Measurements from ENCODE around the gene SLC45A1.

Gene SLC45A1

DNA sequence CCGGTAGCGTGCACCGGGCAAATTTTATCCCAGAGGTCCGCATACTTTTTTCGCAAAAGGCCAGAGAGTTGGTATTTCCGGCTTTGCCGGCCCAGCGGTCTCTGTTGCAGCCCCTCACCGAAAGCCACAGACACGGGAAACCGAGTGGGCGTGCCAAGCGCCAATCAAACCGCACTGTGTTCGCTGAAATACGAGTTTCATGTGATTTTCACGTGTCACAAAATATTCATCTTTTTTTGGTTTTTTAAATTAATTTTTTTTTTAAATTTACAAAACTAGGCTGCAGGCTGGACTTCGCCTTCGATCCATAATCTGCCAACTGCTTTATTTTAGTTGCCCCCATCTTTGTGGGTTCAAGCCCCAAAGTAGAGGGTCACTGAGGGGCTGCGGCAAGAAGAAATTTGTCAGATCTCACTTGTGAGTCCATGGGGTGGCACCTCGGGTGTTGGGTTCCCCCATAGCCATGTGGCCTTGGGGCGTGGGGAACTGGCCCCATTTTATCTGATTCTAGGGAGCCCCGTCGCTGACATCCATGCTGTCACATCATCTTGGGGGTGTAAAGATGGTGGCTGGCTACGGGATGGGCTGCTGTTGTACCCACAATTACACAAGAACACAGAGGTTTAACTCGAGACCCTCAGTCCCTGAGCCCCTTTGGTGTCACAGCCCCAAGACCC lies 20.8 kb downstream of the SLC45A1 start:
- DNase-seq = no peak

DNA sequence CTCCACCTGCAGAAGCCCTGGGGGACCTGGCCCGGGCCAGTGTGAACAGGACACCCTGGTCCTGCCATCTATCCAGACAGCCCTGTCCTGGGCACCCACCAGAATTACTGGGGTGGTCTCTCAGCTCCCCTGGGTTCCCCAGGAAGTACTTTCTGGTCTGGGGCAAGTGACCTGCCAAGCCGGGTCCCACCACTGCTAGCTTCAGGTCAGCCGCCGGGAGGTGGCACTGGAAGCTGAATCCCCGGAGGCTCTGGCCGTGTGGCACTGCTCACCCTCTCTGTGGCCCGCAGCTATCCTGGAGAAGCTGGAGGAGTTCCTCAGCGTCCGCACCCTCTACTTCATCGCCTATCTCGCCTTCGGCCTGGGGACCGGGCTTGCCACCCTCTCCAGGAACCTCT lies 21.3 kb downstream of the SLC45A1 start:
- no peak for DNase-seq

DNA sequence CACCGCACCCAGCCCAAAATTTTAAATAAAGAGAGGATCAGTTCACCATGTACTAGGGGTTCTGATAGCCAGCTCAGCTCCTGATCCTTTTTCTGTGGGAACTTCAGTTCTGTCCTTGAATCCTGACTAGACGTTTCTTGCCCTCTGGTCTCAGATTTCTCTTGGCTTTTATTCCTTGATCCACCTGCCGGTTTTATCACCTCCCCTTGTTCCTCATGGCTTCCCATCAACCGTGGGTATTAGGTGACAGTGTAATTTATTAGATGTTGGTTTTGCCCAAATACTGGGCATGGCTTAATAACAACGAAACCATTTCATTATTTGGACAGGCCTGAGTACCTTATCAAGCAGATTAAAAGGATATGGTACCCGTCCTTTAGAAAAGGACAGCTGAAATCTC lies 22.5 kb downstream of the SLC45A1 start:
- DNase-seq = no peak

DNA sequence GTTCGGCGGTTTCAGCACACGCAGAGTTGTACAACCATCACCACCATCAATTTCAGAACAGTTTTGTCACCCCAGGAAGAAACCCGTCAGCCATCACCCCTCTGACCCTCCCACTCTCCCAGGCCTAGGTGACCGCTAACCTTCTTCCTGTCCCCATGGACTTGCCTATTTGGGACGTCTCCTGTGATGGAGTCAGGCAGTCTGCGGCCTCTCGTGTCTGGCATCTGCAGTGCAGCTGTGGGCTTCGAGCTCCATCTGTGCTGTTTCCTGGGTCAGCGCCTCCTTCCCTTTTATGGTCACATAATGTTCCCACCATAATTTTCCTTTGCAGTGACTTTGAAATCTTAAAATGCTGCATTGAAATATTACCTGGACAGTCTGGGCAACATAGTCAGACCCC lies 24.4 kb downstream of the SLC45A1 start:
- no peak for DNase-seq

DNA sequence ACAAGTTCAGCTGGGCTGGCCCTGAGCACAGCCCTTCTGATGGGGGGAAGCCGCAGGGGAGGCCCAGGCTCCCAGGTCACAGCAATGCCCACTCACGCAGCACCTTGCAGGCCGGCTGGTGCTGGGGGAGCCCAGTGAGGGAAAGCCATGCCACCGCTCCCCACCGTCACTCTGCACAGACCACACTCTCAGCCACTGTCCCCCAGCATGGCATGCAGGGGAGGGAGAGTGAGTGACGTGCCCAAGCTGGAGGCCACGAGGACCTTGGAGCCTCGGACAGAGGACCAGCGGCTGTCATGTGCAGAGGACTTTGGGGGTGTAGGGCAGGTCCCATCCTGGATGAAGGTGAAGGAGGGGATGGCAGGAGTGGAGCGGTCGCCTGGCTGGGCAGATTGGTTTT lies 25.1 kb downstream of the SLC45A1 start:
- DNase-seq = no peak

DNA sequence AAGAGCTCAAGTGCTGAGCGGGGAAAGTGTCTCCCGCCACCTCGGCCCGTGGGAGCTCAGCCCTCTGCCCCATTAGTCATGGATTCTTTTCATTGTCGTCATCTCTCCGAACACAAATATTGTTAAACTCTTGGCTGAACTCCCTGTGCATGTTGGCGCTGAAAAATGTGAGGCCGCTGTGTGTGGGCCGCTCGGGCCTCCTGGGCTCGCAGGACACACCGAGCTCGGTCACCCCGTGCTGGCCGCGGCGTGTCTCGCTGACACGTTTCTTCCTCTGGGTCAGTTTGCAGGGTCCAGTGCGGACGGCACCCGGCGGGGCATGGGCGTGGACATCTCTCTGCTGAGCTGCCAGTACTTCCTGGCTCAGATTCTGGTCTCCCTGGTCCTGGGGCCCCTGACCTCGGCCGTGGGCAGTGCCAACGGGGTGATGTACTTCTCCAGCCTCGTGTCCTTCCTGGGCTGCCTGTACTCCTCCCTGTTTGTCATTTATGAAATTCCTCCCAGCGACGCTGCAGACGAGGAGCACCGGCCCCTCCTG lies 25.6 kb downstream of the SLC45A1 start:
- DNase-seq = no peak

DNA sequence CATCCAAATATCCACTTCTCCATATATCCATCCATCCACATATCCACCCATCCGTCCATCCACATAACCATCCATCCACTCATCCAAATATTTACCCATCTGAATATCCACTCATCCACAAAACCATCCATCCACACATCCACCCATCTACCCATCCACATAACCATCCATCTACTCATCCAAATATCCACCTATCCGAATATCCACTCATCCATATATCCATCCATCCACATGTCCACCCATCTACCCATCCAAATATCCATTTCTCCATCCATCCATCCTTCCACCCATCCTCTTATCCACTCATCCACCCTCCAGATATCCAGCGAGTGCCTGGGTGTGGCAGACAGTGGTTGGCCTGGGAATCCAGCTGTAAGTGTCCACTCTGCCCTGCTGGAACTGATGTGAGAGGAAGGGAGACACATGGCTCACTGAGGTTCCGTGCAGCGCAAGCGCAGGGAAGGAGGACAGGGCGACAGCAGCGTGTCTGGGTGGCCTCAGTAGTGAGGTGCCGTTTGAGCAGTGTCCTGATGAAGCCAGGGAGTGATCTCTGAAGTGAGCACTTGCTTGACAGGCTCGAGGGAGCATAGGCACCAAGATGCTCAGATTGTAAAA lies 27.1 kb downstream of the SLC45A1 start:
- DNase-seq = no peak

DNA sequence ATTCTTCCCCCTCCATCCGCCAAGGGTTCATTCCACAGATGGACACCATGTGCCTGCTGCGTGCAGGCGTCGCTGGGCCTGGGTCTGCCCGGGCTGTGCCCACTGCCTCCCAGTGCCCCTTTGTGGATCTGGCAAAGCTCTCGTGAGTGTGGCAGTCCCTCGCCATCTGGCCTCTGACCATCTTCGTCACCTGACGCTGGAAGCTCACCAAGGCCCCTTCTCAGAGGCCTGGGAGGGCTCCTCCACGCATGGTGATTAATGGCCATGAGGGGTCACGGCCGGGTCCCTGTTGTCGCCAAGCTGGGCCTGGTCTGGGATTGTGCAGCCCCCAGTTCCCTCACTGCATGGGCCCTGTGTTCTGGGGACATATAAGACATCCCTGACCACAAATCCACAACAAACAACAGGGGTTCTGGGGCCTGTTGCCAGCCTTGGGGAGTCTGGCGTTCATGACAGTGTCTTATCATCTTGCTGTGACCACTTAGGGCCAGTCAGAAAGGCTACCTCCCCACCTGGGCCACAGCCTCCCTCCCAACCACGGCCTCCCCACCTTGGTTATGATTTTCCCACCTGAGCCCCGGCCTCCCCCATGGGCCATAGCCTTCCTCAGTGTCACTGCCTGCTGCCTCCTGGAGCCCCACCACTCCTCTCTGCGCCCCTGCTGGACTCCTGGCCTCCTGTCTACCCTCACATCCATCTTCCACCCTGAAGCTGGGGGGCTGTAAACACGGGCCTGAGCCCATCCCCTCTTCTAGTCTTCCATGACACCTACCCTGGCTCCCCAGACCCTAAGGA lies 27.9 kb downstream of the SLC45A1 start:
- DNase-seq = no peak

DNA sequence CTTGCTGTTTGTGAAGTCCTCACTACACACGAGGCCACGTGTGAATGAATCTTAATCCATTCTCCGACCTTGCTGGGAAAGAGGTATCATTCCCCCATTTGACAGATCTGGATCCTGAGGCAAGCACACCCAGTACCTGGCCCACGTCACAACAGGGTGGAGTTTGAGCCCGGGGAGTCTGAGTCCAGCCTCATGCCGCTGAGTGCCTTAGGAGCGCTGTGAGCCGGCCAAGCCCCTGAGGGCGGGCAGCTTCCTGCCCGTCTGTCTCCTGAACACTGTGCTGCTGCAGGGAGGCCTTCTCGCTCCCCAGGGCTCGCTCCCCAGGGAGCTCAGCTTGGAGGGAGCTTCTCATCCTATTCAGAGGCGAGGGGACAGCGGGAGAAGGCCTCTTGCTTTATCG lies 29.7 kb downstream of the SLC45A1 start:
- no peak for DNase-seq

DNA sequence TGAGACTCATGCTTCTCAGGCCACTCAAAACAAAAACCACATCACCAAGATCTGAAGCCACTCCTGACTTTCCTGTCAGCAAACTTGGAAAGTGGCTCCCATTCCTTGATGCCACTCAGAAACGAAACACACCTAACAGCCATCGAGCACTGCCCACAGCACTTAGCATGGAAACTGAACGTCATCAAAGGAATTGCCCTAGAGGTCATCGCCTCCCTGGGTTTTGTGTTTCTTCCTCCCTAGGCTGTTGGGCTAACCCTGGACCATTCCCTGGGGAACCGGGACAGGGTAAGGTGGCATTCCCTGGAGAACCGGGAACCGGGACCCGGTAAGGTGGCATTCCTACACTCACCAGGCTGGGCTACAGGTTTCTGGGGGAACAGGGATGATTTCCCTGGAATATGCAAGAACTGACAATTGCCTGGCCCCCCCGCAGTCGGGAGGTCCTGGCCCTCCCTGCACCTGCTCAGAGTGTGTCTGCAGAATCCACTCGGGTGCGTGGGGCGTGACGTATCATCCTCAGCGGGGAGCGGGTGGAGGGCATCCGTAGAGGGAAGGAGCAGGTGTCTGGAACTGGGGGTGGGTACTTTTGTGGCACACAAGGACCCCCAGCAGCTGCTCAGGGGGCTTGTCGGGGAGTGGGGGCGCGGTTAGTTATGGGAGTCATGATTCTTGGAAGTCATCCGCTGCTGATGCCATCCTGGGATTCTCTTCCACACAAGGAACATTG lies 30.3 kb downstream of the SLC45A1 start:
- DNase-seq = no peak

DNA sequence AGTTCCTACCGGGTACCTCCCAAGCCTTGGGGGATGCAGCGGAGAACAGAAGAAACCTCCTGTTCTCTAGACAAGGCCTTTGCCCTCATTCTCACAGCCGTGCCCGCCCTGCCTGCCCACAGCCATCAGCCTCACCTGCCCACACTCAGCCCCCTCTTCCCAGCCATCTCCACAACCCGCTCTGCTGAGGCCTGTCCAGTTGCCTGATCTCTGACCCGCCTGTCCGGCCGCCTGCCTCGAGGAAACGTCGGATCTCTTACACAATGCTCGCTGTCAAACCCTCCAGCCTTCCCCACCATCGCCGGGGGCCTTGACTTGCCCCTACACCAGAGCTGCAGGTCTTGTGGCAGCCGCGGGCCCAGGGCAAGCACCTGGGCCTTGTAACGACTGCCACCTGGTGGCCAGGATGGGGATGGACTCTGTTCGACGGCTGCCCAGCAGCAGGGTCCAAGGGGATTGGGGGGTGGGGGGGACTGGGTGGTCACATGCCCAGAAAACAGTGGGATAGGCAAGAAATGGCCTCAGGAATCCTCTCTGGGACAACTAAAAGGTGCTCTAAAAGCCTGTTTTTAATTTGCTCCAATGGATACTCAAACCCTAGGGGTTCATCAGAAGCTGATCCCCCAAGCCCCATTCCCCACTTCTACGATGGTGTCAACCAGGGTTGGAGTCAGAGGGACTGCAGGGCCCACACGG lies 31.0 kb downstream of the SLC45A1 start:
- peak; percentile 59 for DNase-seq

DNA sequence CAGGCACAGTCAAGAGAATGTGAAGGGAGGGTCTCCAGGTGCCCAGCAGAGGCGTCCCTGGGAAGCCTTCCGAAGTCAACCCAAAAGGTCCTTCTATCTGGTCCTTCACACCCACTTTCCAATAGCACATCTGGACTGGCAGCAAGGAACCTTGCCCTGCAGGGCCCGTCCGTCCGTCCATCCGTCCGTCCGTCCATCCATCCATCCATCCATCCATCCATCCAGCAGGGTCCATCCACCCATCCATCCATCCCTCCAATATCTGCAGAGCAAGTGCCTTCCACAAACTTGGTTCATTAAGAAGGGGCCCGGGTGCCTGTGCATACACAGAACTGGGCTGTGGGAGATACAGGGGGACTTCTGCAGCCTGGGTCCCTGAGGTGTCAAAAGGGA lies 31.6 kb downstream of the SLC45A1 start:
- DNase-seq = no peak

DNA sequence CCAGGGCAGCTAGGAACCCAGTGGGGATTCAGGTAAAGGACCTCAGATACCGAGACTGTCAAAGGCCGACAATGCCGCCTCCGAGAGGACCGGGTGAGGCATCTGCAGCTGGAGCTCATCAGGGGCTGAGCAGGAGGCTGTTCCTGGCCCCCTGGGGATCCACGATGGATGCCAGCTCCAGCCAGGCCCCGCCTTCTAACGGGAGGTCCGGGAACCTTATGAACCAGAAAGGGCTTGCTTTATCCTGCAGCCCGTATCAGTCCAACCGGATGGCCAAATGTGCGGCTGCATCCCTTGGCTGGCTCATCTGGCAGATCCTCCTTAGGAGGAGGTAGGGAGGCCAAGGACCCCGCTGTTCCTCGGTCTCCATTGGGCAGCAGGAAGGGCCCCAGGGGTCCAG lies 32.0 kb downstream of the SLC45A1 start:
- no peak for DNase-seq

DNA sequence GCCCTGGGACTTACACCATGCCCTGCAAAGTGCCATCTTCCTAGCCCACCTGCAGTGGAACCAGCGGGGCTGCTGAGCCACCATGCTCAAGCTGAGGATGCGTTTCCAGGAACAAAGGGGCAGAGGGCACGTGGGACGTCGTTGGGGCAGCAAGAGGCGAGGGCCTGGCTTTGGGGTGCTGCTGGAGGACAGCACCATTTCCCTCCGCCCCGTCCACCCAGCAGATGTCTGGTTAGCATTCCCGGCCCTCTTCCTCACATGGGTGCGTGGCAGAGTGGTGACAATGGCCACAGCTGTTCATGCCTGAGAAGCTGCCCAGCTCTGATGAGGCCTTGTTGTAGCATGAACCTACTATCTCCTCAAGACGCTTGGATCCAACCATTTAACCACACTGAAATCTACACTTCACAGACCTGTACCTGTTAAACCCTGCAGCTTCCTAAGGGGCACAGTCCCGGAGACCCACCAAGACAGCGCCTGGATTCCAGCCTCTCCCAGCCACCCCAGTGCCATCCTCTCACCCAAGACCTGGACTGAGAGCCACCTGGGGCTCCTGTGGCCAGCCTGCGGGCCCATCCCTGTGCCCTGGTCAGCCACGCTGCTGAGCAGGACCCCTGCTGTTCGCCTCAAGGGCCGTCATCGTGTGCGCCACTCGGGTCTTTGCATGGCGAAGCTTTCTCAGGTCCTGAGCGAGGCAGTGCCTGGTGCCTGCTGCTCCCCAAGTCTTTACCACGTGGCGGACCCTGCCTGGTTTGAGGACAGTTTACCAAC lies 33.2 kb downstream of the SLC45A1 start:
- no peak for DNase-seq

DNA sequence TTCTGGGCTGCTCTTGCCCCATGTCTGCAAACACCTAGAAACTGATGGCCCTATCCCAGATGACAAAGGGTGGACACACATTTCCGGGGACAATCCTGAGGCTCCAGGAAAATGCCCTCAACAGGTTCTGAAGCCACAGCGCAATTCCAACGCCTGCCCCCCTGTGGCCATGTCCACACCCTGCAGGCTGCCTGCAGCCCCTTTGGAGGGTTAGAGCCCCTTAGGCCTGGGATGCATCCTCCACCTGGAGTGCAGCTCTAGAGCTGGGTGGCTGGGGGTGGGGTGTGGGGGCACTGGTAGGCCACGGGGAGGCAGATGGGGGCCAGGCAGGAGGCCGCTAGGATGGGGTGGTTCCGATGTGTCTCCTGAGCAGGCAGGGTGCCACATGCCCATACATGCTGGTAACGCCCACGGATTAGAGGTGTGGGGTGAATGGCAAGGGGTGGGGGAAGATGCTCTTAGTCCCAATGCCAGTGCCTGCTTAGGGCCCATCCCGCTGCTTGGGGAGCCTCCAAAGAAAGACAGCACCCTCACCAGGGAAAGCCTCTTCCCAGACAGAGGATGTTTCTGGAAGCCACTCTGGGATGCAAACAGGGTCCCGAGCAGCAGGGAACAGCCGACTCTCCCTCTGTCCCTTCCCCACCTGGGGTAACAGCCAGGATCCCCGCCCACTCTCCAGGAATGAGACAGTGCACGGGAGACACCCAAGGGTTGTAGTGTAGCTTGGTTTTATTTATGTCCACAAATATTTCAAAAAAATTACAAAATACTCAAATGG lies 34.0 kb downstream of the SLC45A1 start:
- DNase-seq = no peak

DNA sequence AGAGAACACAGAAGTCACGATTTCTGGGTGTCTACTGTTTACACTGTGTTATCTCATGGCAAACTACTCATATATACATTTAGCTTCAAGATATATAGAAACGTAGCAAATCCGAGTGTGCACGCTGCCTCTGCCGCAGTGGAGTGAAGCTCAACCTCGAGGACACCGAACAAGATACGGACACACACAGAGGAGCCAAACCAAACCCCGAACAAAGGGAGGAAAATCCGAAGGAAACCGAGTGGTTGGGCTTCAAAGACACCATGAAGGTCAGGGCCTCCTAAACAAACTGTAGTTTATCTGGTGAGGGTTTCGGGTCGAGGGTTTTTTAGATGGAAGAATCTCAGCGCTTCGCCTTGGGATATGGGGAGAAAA lies 34.5 kb downstream of the SLC45A1 start:
- DNase-seq = no peak

DNA sequence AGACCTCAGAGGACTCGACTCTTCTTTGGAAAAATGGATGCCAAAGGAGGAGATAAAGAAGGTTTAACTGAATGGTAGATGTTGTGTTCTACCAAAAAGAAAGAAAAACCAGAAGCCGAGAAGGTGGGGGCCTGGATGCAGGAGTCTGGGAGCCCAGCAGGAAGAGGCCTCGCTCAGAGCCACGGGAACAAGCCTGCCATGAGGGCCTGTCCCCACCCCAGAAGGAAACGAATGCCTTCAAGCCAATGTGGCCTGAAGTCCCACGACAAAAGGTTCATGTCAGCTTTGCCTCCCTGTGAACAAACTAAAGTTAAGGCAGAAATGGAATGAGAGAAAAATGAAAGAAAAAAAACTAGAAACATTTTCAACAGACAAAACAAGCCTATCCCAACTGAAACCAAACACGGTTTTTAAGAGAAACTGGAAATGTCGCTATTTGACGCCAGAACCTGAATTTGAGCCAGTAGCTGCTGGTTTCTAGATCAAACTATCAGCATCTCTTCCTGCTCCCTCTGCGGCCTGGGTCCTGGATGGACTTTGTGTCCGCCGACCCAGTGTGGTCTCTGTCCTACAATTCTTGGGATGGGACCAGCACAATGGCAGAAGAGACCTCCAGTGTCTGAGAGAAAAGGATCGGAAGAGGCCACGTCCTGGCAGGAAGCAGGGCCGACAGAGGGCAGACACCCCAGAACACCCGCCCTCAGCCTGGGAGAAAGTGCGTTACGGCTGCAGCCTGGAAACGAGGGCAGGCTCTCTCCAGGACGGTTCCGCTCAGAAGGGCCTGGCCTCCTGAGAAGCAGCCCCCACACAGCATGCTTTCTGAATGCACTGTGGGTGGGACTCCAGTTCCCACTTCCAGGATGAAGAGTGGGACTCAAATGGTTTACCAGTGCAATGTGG lies 35.2 kb downstream of the SLC45A1 start:
- DNase-seq = no peak

DNA sequence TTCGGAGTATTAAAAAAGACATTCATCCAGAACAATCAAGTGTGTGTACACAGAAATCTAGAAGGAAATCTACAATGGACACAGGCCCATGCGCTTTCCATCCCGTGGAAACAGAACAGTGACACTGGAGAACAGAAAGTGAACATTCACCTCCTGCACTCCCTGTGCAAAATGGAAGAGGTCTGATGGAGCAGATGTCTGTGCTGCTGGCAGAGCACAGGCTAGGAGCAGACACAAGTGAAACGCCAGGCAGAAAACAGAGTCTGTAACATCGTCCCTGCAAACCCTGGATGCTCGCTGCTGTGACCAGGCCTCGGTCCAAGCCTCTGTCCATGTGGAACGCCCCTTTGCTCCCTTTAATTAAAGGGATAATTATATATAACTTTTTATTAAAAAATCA lies 36.1 kb downstream of the SLC45A1 start:
- DNase-seq = no peak

DNA sequence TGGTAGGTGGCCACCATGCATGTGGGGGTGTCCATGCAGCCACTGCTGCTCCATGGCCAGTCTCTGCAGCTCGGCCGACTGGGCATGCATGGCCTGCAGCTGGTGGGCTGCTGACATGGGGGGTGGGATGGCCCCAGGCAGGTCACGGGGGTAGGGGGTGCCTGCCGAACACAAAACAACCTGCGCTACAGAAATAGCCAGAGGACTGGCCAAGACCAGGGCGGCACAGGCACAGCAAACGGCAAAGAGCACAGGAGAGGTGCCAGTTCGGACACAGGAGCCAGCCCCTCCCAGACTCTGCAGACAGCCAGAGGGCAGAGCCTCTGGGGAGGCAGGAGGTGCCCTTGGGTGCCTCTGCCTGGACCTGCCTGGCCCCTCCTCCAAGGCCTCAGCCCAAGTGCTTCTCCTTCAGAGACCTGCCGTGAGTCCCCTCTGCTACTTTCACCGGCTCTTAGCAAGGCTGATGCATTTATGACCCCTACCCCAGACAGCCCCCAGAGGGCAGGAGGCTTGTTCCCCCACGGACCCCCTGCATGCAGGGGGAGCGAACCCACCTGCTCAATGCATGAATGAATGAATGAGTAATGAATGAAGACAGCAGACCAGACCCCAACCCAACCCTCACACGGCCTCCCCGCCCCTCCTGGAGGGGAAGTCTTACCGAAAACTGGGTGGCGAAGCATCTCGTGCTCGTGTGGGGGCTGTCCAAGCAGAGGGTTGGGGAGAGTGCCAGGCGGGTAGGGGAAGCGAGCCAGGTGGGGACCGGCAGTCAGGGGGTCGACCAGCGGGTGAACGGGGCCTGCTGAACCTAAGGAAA lies 37.7 kb downstream of the SLC45A1 start:
- DNase-seq = no peak

Data from activated CD4-positive, alpha-beta T cell treated with anti-CD3 and anti-CD28 coated beads for 1 hour (primary cell).